Measurements from ENCODE around the gene FBXO10.

The FBXO10 gene

GRCh38 chr9:37541465-37541864, 34.7 kb downstream of the FBXO10 start:
- no peak overlapping the region for H3K4me3 ChIP-seq (ENCODE audit: low read depth, low read length)
- TF ChIP-seq, protein P1, sequence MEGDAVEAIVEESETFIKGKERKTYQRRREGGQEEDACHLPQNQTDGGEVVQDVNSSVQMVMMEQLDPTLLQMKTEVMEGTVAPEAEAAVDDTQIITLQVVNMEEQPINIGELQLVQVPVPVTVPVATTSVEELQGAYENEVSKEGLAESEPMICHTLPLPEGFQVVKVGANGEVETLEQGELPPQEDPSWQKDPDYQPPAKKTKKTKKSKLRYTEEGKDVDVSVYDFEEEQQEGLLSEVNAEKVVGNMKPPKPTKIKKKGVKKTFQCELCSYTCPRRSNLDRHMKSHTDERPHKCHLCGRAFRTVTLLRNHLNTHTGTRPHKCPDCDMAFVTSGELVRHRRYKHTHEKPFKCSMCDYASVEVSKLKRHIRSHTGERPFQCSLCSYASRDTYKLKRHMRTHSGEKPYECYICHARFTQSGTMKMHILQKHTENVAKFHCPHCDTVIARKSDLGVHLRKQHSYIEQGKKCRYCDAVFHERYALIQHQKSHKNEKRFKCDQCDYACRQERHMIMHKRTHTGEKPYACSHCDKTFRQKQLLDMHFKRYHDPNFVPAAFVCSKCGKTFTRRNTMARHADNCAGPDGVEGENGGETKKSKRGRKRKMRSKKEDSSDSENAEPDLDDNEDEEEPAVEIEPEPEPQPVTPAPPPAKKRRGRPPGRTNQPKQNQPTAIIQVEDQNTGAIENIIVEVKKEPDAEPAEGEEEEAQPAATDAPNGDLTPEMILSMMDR (IDR thresholded peaks at IDR 0.05; ENCODE audit: low read depth, low read length): no peak

- TF ChIP-seq, protein P1 (IDR thresholded peaks at IDR 0.05; ENCODE audit: low read depth, low read length): no peak
Observed at GRCh38 chr9:37540634-37541033, 35.5 kb downstream of the FBXO10 start.

GRCh38 chr9:37539634-37540033, 36.5 kb downstream of the FBXO10 start:
- H3K4me3 ChIP-seq (ENCODE audit: low read depth, low read length): no peak overlapping the region
- TF ChIP-seq, protein P1 (IDR thresholded peaks at IDR 0.05; ENCODE audit: low read depth, low read length): no peak

More at GRCh38 chr9:37540634-37541033, 35.5 kb downstream of the FBXO10 start:
- no peak overlapping the region for H3K4me3 ChIP-seq (ENCODE audit: low read depth, low read length)

DNA sequence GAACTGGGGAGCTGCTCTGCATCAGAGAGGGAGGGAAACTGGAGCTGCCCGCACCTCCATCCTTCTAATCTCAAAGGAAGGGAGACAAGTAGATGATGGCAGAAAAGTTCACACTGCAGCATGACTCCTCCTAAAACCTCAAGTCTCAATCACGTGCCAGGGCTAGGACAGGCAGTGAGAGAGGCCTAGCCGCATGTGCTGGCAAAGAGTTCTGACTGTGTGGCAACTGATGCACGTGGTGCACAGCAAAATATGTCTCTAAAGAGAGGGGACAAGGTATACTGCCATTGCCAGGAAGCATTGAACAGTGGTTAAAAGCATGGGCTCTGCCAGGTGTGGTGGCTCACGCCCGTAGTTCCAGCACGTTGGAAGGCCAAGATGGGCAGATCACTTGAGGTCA, 38.1 kb downstream of the FBXO10 start:
- no peak overlapping the region for H3K4me3 ChIP-seq (ENCODE audit: low read depth, low read length)
- TF ChIP-seq, protein P1 (IDR thresholded peaks at IDR 0.05; ENCODE audit: low read depth, low read length): no peak

GRCh38 chr9:37534901-37535300, 41.3 kb downstream of the FBXO10 start:
- no peak overlapping the region for H3K4me3 ChIP-seq (ENCODE audit: low read depth, low read length)
- TF ChIP-seq, protein P1 (IDR thresholded peaks at IDR 0.05; ENCODE audit: low read depth, low read length): no peak

DNA sequence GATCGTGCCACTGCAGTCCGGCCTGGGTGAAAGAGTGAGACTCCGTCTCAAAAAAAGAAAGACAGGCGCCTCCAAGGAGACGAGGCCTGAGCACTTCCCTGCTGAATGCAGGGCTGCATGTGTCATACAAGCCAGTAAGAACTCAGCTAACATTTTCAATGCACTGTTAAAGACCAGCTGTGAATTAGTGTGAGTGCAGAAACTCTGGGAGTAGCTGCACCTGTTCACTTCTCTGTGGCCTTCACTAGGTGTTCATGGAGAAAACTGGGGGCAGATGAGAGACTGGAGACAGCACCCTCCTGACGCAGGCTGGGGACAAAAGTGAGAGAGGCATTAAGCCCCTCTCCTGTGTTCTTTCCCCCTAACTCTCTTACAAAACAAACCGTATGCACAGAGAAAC, 41.8 kb downstream of the FBXO10 start:
- H3K4me3 ChIP-seq (ENCODE audit: low read depth, low read length): no peak overlapping the region
- TF ChIP-seq, protein P1 (IDR thresholded peaks at IDR 0.05; ENCODE audit: low read depth, low read length): no peak

DNA sequence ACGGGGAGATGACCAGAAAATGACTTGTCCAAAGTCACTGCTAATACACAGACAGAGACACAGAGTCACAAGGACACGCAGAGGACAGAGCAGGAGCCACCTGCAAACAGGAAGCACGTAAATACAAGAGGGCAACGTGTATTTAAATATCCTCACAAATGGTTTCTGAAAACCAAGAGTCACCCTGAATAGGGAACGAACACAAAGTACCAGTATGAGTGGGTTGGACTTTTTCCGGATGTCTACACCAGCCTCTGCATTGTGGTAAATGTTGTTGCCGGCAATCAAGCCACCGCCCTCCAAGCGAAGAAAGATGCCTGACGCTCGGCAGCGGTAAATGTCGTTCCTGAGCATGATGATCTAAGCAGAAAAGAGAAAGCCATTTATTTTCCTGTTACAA, 44.5 kb downstream of the FBXO10 start:
- H3K4me3 ChIP-seq (ENCODE audit: low read depth, low read length): no peak overlapping the region
- TF ChIP-seq, protein P1 (IDR thresholded peaks at IDR 0.05; ENCODE audit: low read depth, low read length): no peak

Measured in WI38 (cell line).